Mammary epithelial cell (primary cell): ENCODE results near the gene TRABD2A.

Experiments used
- EZH2 ChIP-seq: IDR thresholded peaks from 2 replicates; pipeline ENCODE4 v1.6.1; 2012; ENCODE audit warnings: low read length, inconsistent platforms, borderline replicate concordance
- TF ChIP-seq, protein P1 (sequence below), 2 donors: IDR thresholded peaks in 1 of 2; conservative IDR thresholded peaks in 1 of 2; 2 replicates each; pipeline ENCODE4 v1.5.1; 2011 to 2012; ENCODE audit warnings: inconsistent platforms in 2 of 2, low read length in 2 of 2, mild to moderate bottlenecking in 2 of 2, control low read depth in 1 of 2, low read depth in 1 of 2; ENCODE audit not compliant: insufficient read depth in 1 of 2; ENCODE audit errors: extremely low read depth in 1 of 2

DNA sequence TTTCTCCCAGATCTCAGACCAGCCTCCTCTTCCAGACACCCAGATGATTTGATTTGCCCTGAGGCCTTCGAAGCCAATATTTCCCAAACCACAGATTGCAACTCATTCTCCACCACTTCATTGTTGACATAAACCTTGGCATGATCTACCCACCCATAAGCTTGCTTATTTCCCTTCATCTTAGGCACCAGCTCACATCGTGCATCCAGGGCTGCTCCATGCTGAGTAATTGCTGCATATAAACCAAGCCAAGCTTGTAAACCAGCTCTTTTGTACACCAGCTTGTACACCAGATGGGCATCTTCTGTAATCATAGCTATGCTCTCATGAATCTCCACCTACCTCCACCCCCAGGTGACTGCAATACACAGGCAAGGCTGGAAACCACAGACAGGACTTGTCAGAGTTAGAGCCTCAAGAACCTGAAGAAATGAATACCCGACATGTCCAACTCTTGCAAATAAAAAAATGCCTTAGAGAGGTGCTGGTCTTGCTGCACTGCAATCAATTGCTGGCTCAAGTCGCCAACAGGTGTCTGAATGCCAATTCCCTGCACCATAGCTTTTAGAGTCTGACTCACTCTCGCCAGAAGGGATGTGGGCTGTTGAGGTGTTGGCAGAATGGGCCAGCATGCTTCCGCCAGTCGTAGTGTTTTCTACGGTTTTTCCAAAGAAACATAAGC is 31.5 kb downstream of the TRABD2A start:
- TF ChIP-seq, protein P1, sequence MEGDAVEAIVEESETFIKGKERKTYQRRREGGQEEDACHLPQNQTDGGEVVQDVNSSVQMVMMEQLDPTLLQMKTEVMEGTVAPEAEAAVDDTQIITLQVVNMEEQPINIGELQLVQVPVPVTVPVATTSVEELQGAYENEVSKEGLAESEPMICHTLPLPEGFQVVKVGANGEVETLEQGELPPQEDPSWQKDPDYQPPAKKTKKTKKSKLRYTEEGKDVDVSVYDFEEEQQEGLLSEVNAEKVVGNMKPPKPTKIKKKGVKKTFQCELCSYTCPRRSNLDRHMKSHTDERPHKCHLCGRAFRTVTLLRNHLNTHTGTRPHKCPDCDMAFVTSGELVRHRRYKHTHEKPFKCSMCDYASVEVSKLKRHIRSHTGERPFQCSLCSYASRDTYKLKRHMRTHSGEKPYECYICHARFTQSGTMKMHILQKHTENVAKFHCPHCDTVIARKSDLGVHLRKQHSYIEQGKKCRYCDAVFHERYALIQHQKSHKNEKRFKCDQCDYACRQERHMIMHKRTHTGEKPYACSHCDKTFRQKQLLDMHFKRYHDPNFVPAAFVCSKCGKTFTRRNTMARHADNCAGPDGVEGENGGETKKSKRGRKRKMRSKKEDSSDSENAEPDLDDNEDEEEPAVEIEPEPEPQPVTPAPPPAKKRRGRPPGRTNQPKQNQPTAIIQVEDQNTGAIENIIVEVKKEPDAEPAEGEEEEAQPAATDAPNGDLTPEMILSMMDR (conservative IDR thresholded peaks at IDR 0.05 in 1 of 2, IDR thresholded peaks at IDR 0.05 in 1 of 2; ENCODE audit: extremely low read depth in 1 of 2, insufficient read depth in 1 of 2, low read depth in 1 of 2, low read length in 2 of 2): no peak
- no peak for TF ChIP-seq EZH2
